SJSA1 (cell line): Measurements from ENCODE around the gene GANAB. TPM values are rescaled to one million over a fixed set of nuclear protein-coding genes. Genes with fewer than 3 reads are reported as not detected.
A peak's percentile ranks its signal among the peaks of the same experiment; 100 is the strongest.
"Not testable (repeated sequence)": the region's sequence is repeated elsewhere in the genome, so short reads cannot be mapped to it uniquely, and the experiment has no call there.

Experiments
- DNase-seq, 2 experiments: peaks; one replicate each; pipeline ENCODE4 v3.0.0-alpha.2; 2015 to 2020; ENCODE audit warnings: low spot score in 2 of 2, low read depth in 1 of 2
- H3K27ac ChIP-seq: fragments of 250-450 bp; sonication (Bioruptor Pico); 2 replicates; pipeline ENCODE4 v1.5.1; 2020; ENCODE audit warnings: mild to moderate bottlenecking, moderate library complexity
- H3K27me3 ChIP-seq: fragments of 250-450 bp; sonication (Bioruptor Pico); replicated peaks from 2 replicates; pipeline ENCODE4 v1.5.1; 2020; ENCODE audit warnings: mild to moderate bottlenecking, moderate library complexity
- H3K36me3 ChIP-seq: fragments of 250-450 bp; sonication (Bioruptor Pico); 2 replicates; pipeline ENCODE4 v1.5.1; 2020; ENCODE audit warnings: mild to moderate bottlenecking
- H3K4me1 ChIP-seq: fragments of 250-450 bp; sonication (Bioruptor Pico); replicated peaks from 2 replicates; pipeline ENCODE4 v1.6.1; 2021; ENCODE audit warnings: mild to moderate bottlenecking
- H3K4me3 ChIP-seq: fragments of 250-450 bp; sonication (Bioruptor Pico); 2 replicates; pipeline ENCODE4 v1.5.1; 2020; ENCODE audit warnings: mild to moderate bottlenecking
- H3K9me3 ChIP-seq: fragments of 250-450 bp; sonication (Bioruptor Pico); replicated peaks from 2 replicates; pipeline ENCODE4 v1.5.1; 2020; ENCODE audit warnings: mild to moderate bottlenecking
- total RNA-seq: library from RNA; depleted of rRNA; stranded (reverse); fragments of >200 nt; shearing (Covaris generic); gene quantifications from 2 replicates; pipeline ENCODE4 v1.2.3, GENCODE V29; 2014

Gene GANAB
- total RNA-seq, 1 experiment from 2014 or later = 500 TPM

- no peak for DNase-seq
- H3K4me1 ChIP-seq = peaks cover 7% of the 10 kb centered on the region
- no peaks in the 10 kb centered on the region; the same call in 1 of the 2 replicates for H3K9me3 ChIP-seq
- H3K4me3 ChIP-seq = no peak overlapping the region
- no peaks in the 10 kb centered on the region for H3K27me3 ChIP-seq
- H3K27ac ChIP-seq = no peak overlapping the region
- H3K36me3 ChIP-seq = peaks cover 16% of the 10 kb centered on the region
Observed at GRCh38 chr11:62654297-62654696, 7.9 kb upstream of the GANAB start.

DNA sequence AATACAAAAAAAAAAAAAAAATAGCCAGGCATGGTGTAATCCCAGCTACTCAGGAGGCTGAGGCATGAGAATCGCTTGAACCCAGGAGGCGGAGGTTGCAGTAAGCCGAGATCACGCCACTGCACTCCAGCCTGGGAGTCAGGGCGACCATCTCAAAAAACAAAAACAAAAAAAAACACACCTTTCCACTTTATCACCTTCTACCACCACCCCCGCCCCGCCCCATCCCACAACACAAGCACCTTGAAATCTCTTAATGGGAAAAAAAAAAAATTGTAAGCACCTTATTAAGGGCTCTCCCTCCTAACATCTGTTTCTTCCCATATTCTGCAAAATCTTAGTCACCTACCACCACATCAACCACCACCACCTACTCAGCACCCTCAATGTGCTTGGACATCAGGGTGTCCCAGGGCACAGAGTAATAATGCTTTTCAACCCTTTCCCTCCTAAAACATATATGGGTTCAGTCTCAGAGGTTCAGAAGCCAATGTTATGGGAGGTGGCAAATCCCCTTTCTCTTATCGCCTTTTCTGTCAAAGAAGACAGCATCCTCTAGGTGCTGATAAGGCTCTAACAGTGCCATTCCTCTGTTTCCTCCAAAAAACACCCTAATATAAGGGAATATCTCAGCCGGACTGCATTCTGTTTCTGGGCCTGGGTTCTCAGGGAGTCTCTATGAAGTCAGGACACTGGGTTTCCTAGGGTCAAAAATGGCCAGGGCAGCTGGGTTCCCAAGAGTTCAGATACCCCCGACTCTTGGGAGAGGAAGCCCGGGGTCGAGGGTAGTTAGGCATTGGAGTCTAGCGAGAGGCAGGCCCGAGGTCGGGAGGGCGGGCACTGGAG lies 6.0 kb upstream of the GANAB start:
- Histone ChIP-seq H3K27ac (peak overlapping the region; percentile 59), H3K4me1 (peaks cover 7% of the 10 kb centered on the region), H3K9me3 (no peaks in the 10 kb centered on the region; the same call in 1 of the 2 replicates), H3K36me3 (peaks cover 35% of the 10 kb centered on the region), H3K4me3 (peak overlapping the region; percentile 95), H3K27me3 (no peaks in the 10 kb centered on the region)
- no peak for DNase-seq

DNA sequence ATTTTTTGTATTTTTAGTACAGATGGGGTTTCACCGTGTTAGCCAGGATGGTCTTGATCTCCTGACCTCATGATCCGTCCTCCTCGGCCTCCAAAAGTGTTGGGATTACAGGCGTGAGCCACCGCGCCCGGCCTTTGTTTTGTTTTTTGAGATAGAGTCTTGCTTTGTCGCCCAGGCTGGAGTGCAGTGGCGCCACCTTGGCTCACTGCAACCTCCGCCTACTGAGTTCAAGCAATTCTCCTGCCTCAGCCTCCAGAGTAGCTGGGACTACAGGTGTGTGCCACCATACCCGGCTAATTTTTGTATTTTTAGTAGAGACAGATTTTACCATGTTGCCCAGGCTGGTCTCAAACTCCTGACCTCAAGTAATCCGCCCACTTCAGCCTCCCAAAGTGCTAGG lies 3.9 kb upstream of the GANAB start:
- not testable (repeated sequence) for H3K27me3 ChIP-seq, DNase-seq, H3K4me3 ChIP-seq, H3K27ac ChIP-seq, H3K9me3 ChIP-seq
- H3K4me1 ChIP-seq = peaks cover 16% of the 10 kb centered on the region
- H3K36me3 ChIP-seq = peaks cover 49% of the 10 kb centered on the region

DNA sequence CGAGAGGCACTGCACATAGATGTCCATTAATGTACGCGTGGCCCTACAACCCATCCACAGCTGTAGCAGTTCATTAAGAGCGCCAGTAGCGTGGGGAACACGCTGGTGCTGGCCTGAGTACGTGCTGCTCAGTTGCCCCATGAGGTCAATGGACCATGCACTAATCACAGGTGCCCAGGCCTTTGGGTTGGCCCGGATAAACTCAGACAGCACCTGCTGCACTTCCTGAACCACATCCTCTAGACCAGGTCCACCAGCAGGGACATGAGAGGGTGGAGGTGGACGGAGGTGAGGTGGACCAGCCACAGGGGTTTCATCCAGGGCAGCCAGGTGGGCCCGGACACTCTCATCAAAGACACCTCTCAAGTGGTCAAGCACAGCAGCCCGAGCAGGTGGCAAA lies 3.1 kb upstream of the GANAB start:
- H3K27ac ChIP-seq = no peak overlapping the region
- no peak overlapping the region for H3K4me3 ChIP-seq
- peaks cover 56% of the 10 kb centered on the region for H3K36me3 ChIP-seq
- DNase-seq = no peak
- no peaks in the 10 kb centered on the region for H3K27me3 ChIP-seq
- no peaks in the 10 kb centered on the region; the same call in 1 of the 2 replicates for H3K9me3 ChIP-seq
- peaks cover 20% of the 10 kb centered on the region for H3K4me1 ChIP-seq

DNA sequence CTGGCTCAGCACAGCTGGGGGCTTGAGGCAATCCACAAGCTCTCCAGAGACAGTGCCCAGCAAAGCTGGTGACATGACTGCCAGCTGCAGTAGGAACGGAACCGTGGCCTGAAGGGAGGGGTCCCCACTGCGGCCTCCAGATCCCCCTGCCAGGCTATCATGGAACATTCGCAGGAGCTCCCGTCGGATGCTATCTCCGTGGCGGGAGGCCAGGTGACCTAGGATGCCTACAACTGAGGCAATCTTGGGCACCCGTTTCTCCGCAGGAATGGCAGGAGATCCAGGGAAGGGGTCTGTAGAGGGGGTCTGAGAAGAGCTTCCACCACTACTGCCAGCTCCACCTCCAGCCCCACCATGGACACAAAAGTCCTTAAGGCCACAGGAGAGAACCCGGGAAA lies 2.6 kb upstream of the GANAB start:
- H3K9me3 ChIP-seq = no peaks in the 10 kb centered on the region; the same call in 1 of the 2 replicates
- H3K4me3 ChIP-seq = no peak overlapping the region
- H3K36me3 ChIP-seq = peaks cover 61% of the 10 kb centered on the region
- peaks cover 15% of the 10 kb centered on the region for H3K4me1 ChIP-seq
- H3K27me3 ChIP-seq = no peaks in the 10 kb centered on the region
- no peak for DNase-seq
- H3K27ac ChIP-seq = no peak overlapping the region

GRCh38 chr11:62648185-62648966 lies 2.0 kb upstream of the GANAB start:
- Histone ChIP-seq H3K36me3 (peaks cover 67% of the 10 kb centered on the region), H3K9me3 (no peaks in the 10 kb centered on the region; the same call in 1 of the 2 replicates), H3K4me1 (peaks cover 15% of the 10 kb centered on the region), H3K27ac (no peak overlapping the region), H3K27me3 (no peaks in the 10 kb centered on the region), H3K4me3 (no peak overlapping the region)
- DNase-seq = no peak

GRCh38 chr11:62647609-62648005 lies 1.2 kb upstream of the GANAB start:
- Histone ChIP-seq H3K36me3 (peaks cover 71% of the 10 kb centered on the region), H3K27ac (no peak overlapping the region), H3K9me3 (no peaks in the 10 kb centered on the region), H3K27me3 (no peaks in the 10 kb centered on the region), H3K4me1 (peaks cover 15% of the 10 kb centered on the region), H3K4me3 (no peak overlapping the region)
- DNase-seq = no peak

DNA sequence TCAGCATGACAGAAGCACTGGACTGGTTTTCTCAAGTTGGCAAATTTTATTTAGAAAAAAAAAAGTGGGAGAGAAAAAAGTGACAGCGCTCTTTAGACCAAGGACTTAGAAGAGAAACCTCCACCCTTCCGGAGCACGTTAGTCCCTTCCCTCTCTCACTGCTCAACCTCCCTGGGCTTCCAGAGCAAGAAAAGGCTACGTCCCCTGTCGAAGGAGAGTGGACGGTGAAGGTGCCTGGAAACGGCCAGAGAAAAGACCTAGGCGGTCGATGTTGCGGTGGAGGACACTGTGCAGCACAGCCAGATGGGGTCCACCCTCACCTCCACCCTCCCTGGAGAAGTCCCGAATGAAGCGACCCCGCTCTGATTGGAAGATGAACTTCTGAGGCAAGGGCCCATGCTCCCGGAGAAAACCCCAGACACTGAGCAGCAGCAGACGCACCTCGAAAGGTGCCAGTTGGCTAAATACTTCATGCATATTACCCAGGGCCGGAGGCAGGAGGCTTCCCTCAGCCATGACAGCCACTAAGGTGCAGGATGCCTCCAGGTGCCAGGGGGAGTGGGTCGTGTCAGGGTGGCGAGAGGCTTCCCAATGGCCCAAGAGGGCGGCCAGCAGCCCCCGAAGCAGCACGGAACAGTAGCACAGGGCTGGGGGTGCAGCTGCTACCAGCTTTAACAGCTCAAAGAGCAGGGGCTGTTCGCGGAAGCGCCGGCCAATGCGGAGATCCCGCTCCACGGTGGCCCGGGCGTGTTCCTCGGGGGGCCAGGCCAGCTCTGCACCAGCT lies 604 bp upstream of the GANAB start:
- Histone ChIP-seq H3K4me1 (peaks cover 15% of the 10 kb centered on the region), H3K4me3 (no peak overlapping the region), H3K9me3 (no peaks in the 10 kb centered on the region), H3K27me3 (no peaks in the 10 kb centered on the region), H3K27ac (no peak overlapping the region), H3K36me3 (peaks cover 77% of the 10 kb centered on the region)
- no peak for DNase-seq

DNA sequence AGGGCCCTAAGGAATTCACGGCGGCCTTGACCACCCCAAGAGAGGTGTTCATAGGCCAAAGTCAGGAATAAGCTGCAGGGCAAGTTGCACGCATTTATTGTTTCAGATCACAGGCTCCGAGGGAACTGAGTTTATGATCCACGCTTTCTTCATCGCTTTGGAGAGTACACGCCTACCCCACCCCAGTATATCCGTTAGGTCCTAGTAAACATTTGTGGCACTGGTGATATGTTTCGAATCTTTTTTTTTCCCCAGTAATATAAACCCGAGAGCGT lies 805 bp downstream of the GANAB start:
- Histone ChIP-seq H3K36me3 (peaks cover 82% of the 10 kb centered on the region), H3K4me3 (peak overlapping the region; percentile 77), H3K4me1 (peaks cover 15% of the 10 kb centered on the region), H3K27me3 (no peaks in the 10 kb centered on the region), H3K27ac (peak overlapping the region; percentile 67; the same call in 1 of the 2 replicates), H3K9me3 (no peaks in the 10 kb centered on the region)
- no peak for DNase-seq

DNA sequence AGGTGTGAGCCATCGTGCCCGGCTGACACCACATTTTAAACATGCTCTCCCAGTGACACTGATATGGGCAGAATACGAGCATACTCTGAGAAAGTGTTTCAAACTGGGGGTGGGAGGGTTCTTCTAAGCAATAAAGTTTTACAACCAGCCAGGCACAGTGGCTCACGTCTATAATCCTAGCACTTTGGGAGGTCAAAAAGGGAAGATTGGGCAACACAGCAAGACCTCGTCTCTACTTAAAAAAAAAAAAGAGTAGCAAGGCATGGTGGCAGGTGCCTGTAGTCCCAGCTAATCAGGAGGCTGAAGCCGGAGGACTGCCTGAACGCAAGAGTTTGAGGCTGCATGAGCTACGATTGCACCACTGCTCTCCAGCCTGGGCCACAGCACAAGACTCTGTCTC lies 2.2 kb downstream of the GANAB start:
- Histone ChIP-seq H3K36me3 (peaks cover 77% of the 10 kb centered on the region), H3K9me3 (no peaks in the 10 kb centered on the region), H3K4me3 (no peak overlapping the region), H3K27ac (no peak overlapping the region), H3K4me1 (peaks cover 15% of the 10 kb centered on the region), H3K27me3 (no peaks in the 10 kb centered on the region)
- no peak for DNase-seq

DNA sequence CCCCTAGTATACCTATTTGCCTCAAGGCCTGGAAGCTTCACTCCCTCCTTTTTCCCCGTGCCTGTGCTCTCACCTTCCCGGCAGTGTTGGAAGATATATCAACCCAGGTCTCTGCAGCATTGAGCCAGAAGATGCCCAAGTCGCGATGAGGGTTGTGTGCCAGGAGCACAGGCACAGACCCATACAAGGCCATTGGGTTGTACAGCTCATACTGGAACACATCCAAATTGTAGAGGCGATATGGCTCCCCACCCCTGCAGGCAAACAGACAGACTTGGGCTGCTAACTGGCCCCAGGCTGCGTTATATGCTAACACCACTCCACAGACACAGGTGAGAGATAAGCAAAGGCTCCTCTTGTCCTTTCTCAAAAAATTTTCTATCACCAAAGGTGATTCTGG lies 13.9 kb downstream of the GANAB start:
- Histone ChIP-seq H3K27ac (no peak overlapping the region), H3K4me3 (no peak overlapping the region), H3K9me3 (no peaks in the 10 kb centered on the region), H3K27me3 (no peaks in the 10 kb centered on the region), H3K4me1 (no peaks in the 10 kb centered on the region), H3K36me3 (peaks cover 100% of the 10 kb centered on the region)
- no peak for DNase-seq

DNA sequence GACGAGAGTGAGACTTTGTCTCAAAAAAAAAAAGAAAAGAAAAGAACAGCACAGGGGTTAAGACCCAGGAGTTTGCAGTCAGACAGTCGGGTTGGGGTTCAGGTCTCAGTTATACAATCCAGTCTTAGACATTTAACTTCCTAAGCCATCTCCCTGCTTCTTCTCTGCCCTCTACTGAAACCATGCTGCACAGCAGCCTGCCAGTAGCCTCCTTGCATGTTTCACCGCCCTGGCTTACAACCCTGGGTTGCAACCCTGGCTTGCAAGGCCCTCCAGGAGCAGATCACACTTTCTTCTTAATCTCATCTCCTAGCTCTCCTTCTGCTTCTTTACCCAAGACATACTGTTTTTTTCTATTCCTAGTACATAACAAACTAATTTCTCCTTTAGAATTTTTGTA lies 18.7 kb downstream of the GANAB start:
- no peak overlapping the region for H3K4me3 ChIP-seq
- peaks cover 84% of the 10 kb centered on the region for H3K36me3 ChIP-seq
- DNase-seq = no peak
- no peaks in the 10 kb centered on the region for H3K27me3 ChIP-seq
- no peaks in the 10 kb centered on the region for H3K4me1 ChIP-seq
- H3K9me3 ChIP-seq = no peaks in the 10 kb centered on the region
- H3K27ac ChIP-seq = no peak overlapping the region

DNA sequence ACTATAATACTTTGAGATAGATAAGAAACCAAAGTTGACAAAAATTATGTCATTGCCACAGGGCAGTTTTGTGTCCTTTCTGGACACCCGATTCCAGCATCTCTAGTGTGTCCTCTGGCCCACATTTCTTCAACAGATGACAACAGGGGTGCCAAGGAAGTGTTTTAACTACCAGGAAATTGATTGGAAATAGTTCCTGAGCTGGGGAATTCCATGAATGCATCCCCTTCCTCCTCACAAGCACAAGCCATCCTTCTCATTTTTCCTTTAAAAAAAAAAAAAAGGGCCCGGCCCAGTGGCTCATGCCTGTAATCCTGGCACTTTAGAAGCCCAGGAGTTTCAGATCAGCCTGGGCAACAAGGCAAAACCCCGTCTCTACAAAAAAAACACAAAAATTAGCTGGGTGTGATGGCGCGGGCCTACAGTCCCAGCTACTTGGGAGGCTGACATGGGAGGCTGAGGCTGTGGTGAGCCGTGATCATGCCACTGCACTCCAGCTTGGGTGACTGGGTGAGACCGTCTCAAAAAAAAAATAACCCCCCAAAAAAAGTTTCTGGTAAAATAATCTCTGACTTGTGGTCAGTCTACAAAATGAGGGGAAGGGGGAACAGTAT lies 23.8 kb downstream of the GANAB start:
- Histone ChIP-seq H3K36me3 (peaks cover 41% of the 10 kb centered on the region), H3K9me3 (no peaks in the 10 kb centered on the region), H3K27me3 (no peaks in the 10 kb centered on the region), H3K27ac (peak overlapping the region; percentile 71), H3K4me1 (peaks cover 9% of the 10 kb centered on the region), H3K4me3 (peak overlapping the region; percentile 55)
- DNase-seq = no peak
